Measurements from ENCODE around the gene THYN1.

DNA sequence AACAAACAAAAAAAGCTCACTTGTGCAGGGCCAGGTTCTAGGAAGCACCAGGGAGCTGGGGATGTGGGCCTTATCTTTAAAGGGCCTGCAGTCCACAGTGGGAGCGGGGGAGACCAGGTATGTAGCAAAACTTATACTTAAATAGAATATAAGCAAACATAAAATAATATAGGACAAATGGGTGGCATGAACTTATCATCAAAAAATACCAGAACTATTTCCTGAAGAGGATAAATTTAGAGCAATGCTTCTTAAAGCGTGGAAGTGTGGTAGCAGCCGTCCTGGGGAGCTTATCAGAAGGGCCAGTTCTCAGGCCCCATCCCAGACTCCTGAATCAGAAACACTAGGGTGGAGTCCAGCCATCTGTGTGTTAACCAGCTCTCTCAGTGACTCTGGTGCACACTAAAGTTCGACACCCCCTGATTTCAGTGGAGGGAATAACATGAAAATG, 19.4 kb downstream of the THYN1 start:
- no peak for TF ChIP-seq CTCF (IDR thresholded peaks at IDR 0.05; ENCODE audit: low read depth, low read length)
- TF ChIP-seq EZH2phosphoT487 (IDR thresholded peaks at IDR 0.05; ENCODE audit: low read depth) = no peak
